Kidney tubule cell (primary cell): ENCODE data around the gene GNAT1.

ENCODE experiments used
- DNase-seq: peaks from one replicate; pipeline ENCODE4 v3.0.0-alpha.2; 2018; ENCODE audit warnings: low spot score

The GNAT1 gene

GRCh38 chr3:50181985-50182384 lies 9.4 kb upstream of the GNAT1 start:
- DNase-seq: no peak

DNA sequence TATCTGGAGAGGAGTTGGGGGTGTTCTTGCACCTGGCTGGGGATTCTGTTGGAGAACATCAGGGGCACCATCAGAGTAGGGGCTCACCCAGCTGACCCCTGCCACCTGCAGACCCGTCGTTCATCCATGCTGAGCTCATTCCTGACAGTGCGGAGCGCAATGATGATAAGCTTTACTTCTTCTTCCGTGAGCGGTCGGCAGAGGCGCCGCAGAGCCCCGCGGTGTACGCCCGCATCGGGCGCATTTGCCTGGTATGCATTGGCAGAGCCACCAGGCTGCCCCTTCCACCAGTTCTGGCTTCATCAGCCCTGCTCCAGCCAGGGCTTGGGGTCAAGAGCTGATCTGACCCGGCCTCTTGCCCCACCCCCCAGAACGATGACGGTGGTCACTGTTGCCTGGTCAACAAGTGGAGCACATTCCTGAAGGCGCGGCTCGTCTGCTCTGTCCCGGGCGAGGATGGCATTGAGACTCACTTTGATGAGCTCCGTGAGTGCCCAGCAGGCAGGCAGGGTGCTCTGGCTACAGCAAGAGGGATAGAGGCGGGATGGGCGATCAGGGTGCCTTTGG lies 8.8 kb upstream of the GNAT1 start:
- no peak for DNase-seq

DNA sequence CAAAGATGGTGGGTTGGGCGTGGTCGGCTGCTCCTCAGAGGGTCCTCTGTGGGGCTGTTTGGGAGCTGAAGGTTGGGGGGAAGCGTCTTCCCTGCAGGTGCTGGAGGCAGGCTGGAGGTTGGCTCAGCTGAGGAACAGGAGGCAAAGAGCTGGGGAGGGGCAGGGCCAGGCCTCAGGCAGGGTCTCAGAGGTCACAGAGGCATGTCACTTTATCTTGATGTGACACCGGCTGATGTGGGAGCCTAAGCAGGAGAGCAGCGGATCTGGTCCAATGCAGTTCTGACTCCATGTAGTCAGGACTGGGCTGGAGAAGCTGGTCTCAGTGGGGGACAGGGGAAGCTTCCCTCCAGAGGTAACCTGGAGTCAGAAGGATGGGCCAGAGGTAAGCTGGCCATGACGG lies 7.7 kb upstream of the GNAT1 start:
- no peak for DNase-seq

- no peak for DNase-seq
Observed at GRCh38 chr3:50184242-50184978, 7.0 kb upstream of the GNAT1 start.

- DNase-seq: no peak
Observed at GRCh38 chr3:50185230-50185629, 6.2 kb upstream of the GNAT1 start.

DNA sequence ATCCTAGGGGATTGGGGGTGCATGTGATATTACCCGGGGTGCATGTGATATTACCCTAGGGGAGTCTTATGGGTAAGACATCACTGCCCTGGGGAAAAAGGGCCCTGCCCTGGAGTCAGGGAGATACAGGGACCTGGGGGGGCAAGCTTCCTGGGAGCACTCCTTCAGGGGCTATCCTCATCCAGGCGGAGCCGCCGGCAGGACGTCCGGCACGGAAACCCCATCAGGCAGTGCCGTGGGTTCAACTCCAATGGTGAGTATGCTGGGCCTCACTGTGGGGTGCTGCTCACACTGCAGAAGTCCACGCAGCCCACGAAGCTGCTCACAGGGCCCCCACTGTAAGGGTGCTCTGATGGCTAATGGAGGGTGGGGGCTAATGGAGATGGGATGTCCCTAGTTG lies 5.3 kb upstream of the GNAT1 start:
- DNase-seq: no peak

GRCh38 chr3:50187750-50188149 lies 3.7 kb upstream of the GNAT1 start:
- no peak for DNase-seq

- peak; percentile 81 for DNase-seq
Observed at GRCh38 chr3:50189274-50189673, 2.1 kb upstream of the GNAT1 start.

- no peak for DNase-seq
Observed at GRCh38 chr3:50189989-50190388, 1.4 kb upstream of the GNAT1 start.

DNA sequence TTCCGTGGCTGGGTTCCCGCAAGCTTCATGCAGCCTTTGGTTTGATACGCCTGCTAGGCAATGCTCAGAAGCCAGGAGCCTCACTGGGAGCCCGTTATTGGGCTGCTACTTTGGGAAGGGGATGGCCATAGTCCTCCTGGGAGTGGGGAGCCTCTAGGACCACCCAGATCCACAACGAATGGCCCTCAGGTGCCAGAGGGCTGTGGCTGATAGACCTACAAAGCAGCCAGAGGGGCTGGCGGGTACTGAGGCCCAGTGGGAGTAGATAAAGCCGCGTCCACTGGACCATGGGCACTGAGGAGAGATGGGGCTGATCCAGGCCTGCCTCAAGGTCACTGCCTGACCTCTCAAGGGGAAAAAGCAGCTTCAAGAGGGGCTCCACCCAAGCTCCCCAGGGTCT lies 714 bp downstream of the GNAT1 start:
- DNase-seq: no peak

GRCh38 chr3:50192689-50193141 lies 1.3 kb downstream of the GNAT1 start:
- peak; percentile 65 for DNase-seq

- DNase-seq: no peak
Observed at GRCh38 chr3:50193286-50193685, 1.9 kb downstream of the GNAT1 start.

- DNase-seq: no peak
Observed at GRCh38 chr3:50193746-50194127, 2.3 kb downstream of the GNAT1 start.

- peak; percentile 65 for DNase-seq
Observed at GRCh38 chr3:50194128-50194902, 2.9 kb downstream of the GNAT1 start.

DNA sequence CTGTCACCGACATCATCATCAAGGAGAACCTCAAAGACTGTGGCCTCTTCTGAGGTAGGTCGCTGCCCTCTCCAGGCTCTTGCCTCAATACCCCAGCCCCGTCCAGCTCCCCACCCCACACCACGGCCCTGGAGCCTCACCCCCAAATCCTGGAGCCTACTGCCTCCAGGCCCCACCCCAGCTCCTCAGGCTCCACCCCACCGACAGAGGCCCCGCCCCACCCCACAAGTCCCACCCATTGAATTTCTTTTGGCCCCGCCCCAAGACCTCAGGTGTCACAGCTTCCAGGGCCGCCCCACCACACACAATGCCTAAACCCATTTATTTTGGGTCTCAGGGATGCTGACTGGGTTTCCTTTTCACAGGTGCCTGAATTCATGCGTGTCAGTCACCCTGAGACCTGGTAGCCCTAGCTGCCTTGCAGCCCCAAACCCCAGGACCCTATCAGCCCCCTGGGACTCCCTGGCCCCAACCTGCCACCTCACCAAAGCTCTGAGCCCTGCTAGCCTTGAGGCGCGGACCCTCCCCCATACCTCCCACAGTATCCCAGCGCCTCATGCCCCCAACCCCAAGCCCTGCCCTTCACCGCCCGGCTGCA lies 3.6 kb downstream of the GNAT1 start:
- no peak for DNase-seq

GRCh38 chr3:50195501-50196252 lies 4.3 kb downstream of the GNAT1 start:
- peak; percentile 33 for DNase-seq

- no peak for DNase-seq
Observed at GRCh38 chr3:50196253-50196801, 4.9 kb downstream of the GNAT1 start.

GRCh38 chr3:50201573-50202315 lies 10.3 kb downstream of the GNAT1 start:
- peak; percentile 42 for DNase-seq

GRCh38 chr3:50202353-50203112 lies 11.1 kb downstream of the GNAT1 start:
- DNase-seq: no peak

DNA sequence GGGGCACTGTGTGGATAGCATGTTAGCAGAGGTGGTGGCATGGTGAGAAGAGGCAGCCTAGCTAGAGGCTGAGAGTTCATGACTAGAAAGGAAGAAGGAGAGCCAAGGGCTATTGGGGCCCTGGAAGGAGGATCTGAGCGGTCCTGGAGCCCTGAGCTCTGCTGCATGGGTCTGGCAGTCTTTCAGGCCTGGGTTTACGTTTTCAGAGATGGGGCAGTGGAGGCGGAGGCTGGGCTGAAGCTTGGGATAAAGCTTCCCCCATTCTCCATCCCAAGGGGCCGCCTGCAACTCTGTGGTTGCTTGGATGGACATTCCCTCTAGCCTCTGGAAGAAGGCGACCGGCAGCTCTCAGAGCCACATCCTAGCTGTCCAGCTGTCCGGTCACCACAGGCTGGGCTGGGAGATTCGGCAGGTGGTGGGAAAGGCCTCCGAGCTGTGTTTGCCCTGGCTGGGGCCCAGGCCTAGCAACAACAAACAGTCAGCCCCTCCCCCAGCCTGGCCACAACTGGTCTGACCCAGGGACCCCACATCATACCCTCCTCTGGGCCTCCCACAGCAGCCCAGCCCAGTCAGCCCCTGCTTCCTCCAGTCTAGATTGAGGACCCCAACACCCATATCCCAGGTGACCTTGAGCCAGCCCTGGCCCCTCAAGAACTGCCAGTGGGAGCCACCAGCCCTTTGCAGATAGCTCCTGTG lies 11.9 kb downstream of the GNAT1 start:
- no peak for DNase-seq
